ENCODE measurements around the gene TMEM54.

The TMEM54 gene

DNA sequence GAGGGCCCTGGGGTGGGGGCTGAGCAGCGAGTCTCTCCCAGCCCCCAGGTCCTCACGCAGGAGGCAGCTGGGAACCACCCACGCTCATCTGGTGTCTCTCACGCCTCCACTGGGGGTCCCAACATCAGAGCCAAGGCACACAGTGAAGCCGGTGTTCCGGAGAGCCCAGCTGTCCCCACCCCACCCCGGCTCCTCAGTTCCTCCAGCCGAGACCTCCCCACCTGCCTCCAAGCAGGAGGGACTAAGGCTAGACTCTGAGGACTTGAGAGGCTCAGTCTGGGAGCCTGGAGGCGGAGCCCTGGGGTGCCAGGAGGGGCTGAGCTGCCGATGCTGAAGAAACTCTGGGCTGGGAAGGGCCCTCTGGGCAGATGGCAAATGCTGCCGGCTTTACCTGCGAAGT is 16.5 kb downstream of the TMEM54 start:
- TF ChIP-seq ZIC2 (tag by site-specific recombination; IDR thresholded peaks at IDR 0.05) (peak; percentile 46; the same call in 1 of the 2 replicates), SP2 (tag by site-specific recombination; IDR thresholded peaks at IDR 0.05) (peak; percentile 33; the same call in 1 of the 2 replicates), ZFHX2 (tag by site-specific recombination; conservative IDR thresholded peaks at IDR 0.05) (peak; percentile 37), GLIS1 (tag by site-specific recombination; IDR thresholded peaks at IDR 0.05) (peak; percentile 88), GLIS2 (tag by site-specific recombination; IDR thresholded peaks at IDR 0.05) (peak; percentile 37; the same call in 1 of the 2 replicates), RBAK (tag by site-specific recombination; IDR thresholded peaks at IDR 0.05) (no peak)
- H3K4me3 ChIP-seq (ENCODE audit: low read depth, low read length): no peak overlapping the region
- no peak overlapping the region for H3K27ac ChIP-seq (ENCODE audit: extremely low read depth, low read depth, low read length)
- ChIA-PET CTCF (interaction anchor here (0.6 to 3.3 kb wide), 5 partner anchors 9 to 252 kb away, joined by 3 to 22 read pairs (median 3); no protein-coding TSS in a partner anchor), POLR2A (no interaction called here)
- no peaks in the 10 kb centered on the region for H3K4me1 ChIP-seq (ENCODE audit: control insufficient read depth, insufficient read depth, low read length)
- H3K9me3 ChIP-seq (ENCODE audit: control insufficient read depth, insufficient read depth, low read depth, low read length): no peaks in the 10 kb centered on the region
- H3K36me3 ChIP-seq (ENCODE audit: control insufficient read depth in 2 of 2, insufficient read depth in 1 of 2, low read length in 2 of 2): no peaks in the 10 kb centered on the region

- Histone ChIP-seq H3K4me3 (ENCODE audit: low read depth, low read length) (no peak overlapping the region), H3K9me3 (ENCODE audit: control insufficient read depth, insufficient read depth, low read depth, low read length) (no peaks in the 10 kb centered on the region), H3K36me3 (ENCODE audit: control insufficient read depth in 2 of 2, insufficient read depth in 1 of 2, low read length in 2 of 2) (no peaks in the 10 kb centered on the region), H3K27ac (ENCODE audit: extremely low read depth, low read depth, low read length) (no peak overlapping the region), H3K4me1 (ENCODE audit: control insufficient read depth, insufficient read depth, low read length) (no peaks in the 10 kb centered on the region)
- ChIA-PET CTCF (interaction anchor here (0.7 to 3.3 kb wide), 2 partner anchors 9 to 251 kb away, joined by 3 to 22 read pairs; no protein-coding TSS in a partner anchor), POLR2A (no interaction called here)
- TF ChIP-seq ZNF146 (tag by site-specific recombination; IDR thresholded peaks at IDR 0.05): no peak
- no peak for TF ChIP-seq ZNF561 (tag by site-specific recombination; IDR thresholded peaks at IDR 0.05; ENCODE audit: borderline replicate concordance)
- no peak for TF ChIP-seq YY1 (tag by site-specific recombination; IDR thresholded peaks at IDR 0.05)
- TF ChIP-seq ZNF169 (tag by site-specific recombination; IDR thresholded peaks at IDR 0.05): no peak
- no peak for TF ChIP-seq CTCF (tag by site-specific recombination; IDR thresholded peaks at IDR 0.05)
- TF ChIP-seq ZBTB11 (tag by site-specific recombination; conservative IDR thresholded peaks at IDR 0.05; ENCODE audit: low read depth): no peak
- TF ChIP-seq ZFP41 (tag by site-specific recombination; IDR thresholded peaks at IDR 0.05; ENCODE audit: borderline replicate concordance): no peak
- no peak for TF ChIP-seq WT1 (tag by site-specific recombination; IDR thresholded peaks at IDR 0.05)
- TF ChIP-seq ZNF266 (tag by site-specific recombination; IDR thresholded peaks at IDR 0.05; ENCODE audit: low read depth): no peak
- TF ChIP-seq, protein P1, sequence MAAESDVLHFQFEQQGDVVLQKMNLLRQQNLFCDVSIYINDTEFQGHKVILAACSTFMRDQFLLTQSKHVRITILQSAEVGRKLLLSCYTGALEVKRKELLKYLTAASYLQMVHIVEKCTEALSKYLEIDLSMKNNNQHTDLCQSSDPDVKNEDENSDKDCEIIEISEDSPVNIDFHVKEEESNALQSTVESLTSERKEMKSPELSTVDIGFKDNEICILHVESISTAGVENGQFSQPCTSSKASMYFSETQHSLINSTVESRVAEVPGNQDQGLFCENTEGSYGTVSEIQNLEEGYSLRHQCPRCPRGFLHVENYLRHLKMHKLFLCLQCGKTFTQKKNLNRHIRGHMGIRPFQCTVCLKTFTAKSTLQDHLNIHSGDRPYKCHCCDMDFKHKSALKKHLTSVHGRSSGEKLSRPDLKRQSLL (tag by site-specific recombination; IDR thresholded peaks at IDR 0.05): no peak
- TF ChIP-seq ZNF37A (tag by site-specific recombination; IDR thresholded peaks at IDR 0.05): no peak
These were observed 17.2 kb downstream of the TMEM54 start for GRCh38 chr1:32884032-32884372.

All from HEK293 (cell line).